Measurements from ENCODE around the gene NEUROG1. TPM values are rescaled to one million over a fixed set of nuclear protein-coding genes. Genes with fewer than 3 reads are reported as not detected.
"Not testable (repeated sequence)": the region's sequence is repeated elsewhere in the genome, so short reads cannot be mapped to it uniquely, and the experiment has no call there.

NEUROG1 gene
- total RNA-seq, 1 donor from 2014 or later, result not detected

DNA sequence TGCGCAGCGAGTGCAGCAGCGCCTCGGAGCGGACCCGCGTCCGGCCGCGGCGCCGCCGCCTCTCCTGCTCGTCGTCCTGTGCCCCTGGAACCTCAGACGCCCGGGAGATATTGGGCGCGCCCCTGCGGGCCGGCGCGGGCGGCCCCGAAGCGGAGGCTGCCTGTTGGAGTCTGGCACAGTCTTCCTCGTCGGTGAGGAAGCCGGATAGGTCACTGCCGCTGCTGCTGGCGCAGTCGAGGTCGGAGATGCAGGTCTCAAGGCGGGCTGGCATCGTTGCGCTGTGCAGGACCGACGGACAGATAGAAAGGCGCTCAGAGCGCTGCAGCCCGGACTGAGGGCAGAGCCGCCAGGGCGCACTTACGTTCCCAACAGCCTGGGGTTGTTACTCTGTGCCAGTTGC, 344 bp downstream of the NEUROG1 start:
- Mint-ChIP-seq H3K9me3 (ENCODE audit: low read depth) (no peaks in the 10 kb centered on the region), H3K27ac (no peak overlapping the region), H3K4me3 (ENCODE audit: low read depth) (no peak overlapping the region), H3K36me3 (ENCODE audit: insufficient read depth) (no peaks in the 10 kb centered on the region), H3K27me3 (peaks cover 96% of the 10 kb centered on the region), H3K4me1 (ENCODE audit: low read depth) (peaks cover 5% of the 10 kb centered on the region)
- no peak for DNase-seq (ENCODE audit: low spot score, unreplicated experiment)
- no peak for TF ChIP-seq CTCF (IDR thresholded peaks at IDR 0.05; ENCODE audit: unreplicated experiment)

GRCh38 chr5:135534609-135535419, 950 bp downstream of the NEUROG1 start:
- Mint-ChIP-seq H3K4me1 (ENCODE audit: low read depth) (peaks cover 5% of the 10 kb centered on the region), H3K4me3 (ENCODE audit: low read depth) (peak overlapping the region; percentile 50), H3K27ac (peak overlapping the region; percentile 3), H3K36me3 (ENCODE audit: insufficient read depth) (no peaks in the 10 kb centered on the region), H3K27me3 (peaks cover 96% of the 10 kb centered on the region), H3K9me3 (ENCODE audit: low read depth) (peaks cover 4% of the 10 kb centered on the region)
- TF ChIP-seq CTCF (IDR thresholded peaks at IDR 0.05; ENCODE audit: unreplicated experiment), result peak; percentile 28
- no peak for DNase-seq (ENCODE audit: low spot score, unreplicated experiment)

DNA sequence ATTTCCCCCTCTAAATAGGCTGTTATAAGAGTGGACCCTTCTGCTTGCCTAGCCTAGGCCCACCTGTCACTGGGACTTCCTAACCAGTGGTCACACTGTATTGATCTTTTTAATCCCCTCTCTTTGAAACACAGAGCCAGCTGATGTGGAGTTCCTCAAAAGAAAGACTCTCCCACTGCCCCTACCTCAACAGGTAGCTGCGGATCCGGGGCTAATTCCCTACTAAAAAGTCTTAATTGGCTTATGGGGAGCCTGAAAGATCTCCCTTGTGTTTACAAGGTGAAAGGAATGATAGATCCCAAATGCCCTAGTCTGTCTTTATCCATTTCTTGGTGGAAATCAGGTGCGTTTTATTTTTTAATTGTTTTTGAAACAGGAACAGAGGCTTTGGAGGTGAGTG, 2.0 kb downstream of the NEUROG1 start:
- H3K4me1 Mint-ChIP-seq (ENCODE audit: low read depth), result peaks cover 5% of the 10 kb centered on the region

GRCh38 chr5:135533334-135533733, 2.4 kb downstream of the NEUROG1 start:
- Mint-ChIP-seq H3K4me3 (ENCODE audit: low read depth) (no peak overlapping the region), H3K4me1 (ENCODE audit: low read depth) (peaks cover 5% of the 10 kb centered on the region), H3K27me3 (peaks cover 95% of the 10 kb centered on the region), H3K36me3 (ENCODE audit: insufficient read depth) (no peaks in the 10 kb centered on the region), H3K9me3 (ENCODE audit: low read depth) (peaks cover 4% of the 10 kb centered on the region), H3K27ac (no peak overlapping the region)
- no peak for TF ChIP-seq CTCF (IDR thresholded peaks at IDR 0.05; ENCODE audit: unreplicated experiment)
- DNase-seq (ENCODE audit: low spot score, unreplicated experiment), result no peak

More for the DNA sequence above, 2.0 kb downstream of the NEUROG1 start:
- H3K4me3 Mint-ChIP-seq (ENCODE audit: low read depth), result no peak overlapping the region
- TF ChIP-seq CTCF (IDR thresholded peaks at IDR 0.05; ENCODE audit: unreplicated experiment), result no peak
- H3K36me3 Mint-ChIP-seq (ENCODE audit: insufficient read depth), result no peaks in the 10 kb centered on the region
- H3K27ac Mint-ChIP-seq, result no peak overlapping the region
- peaks cover 4% of the 10 kb centered on the region for H3K9me3 Mint-ChIP-seq (ENCODE audit: low read depth)
- peaks cover 96% of the 10 kb centered on the region for H3K27me3 Mint-ChIP-seq
- no peak for DNase-seq (ENCODE audit: low spot score, unreplicated experiment)

DNA sequence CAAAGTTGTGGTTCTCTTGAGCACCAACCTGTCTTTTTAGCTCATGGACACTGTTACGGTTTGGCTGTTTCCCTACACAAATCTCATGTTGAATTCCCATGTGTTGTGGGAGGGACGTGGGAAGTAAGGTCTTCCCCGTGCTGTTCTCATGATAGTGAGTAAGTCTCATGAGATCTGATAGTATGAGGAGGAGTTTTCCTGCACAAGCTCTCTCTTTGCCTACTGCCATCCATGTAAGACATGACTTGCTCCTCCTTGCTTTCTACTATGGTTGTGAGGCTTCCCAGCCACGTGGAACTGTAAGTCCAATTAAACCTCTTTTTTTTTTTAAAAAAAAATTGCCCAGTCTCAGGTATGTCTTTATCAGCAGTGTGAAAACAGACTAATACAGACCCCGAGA, 6.2 kb downstream of the NEUROG1 start:
- not testable (repeated sequence) for H3K27ac Mint-ChIP-seq; H3K36me3 Mint-ChIP-seq (ENCODE audit: insufficient read depth); H3K4me1 Mint-ChIP-seq (ENCODE audit: low read depth); DNase-seq (ENCODE audit: low spot score, unreplicated experiment); H3K9me3 Mint-ChIP-seq (ENCODE audit: low read depth); H3K4me3 Mint-ChIP-seq (ENCODE audit: low read depth)
- H3K27me3 Mint-ChIP-seq, result peaks cover 98% of the 10 kb centered on the region

DNA sequence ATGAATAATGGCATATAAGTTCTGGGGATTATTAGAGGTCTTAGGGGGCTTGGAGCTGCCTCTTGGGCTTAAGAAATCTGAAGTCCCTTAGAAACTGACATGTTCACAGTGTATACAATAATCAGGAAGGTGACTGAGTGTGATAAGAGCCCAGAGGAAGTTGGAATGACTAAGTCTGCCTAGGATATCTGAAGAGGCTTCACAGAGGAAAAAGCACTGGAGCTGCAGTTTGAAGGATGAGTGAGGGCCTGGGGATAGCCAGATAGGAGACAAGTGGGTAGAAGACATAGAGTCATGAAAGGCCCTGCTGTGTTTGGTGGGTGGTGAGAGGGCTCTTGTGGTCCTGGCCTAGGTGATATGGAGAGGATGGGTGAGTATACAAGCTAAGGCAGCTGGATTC, 8.8 kb downstream of the NEUROG1 start:
- DNase-seq (ENCODE audit: low spot score, unreplicated experiment), result no peak
- Mint-ChIP-seq H3K9me3 (ENCODE audit: low read depth) (peaks cover 14% of the 10 kb centered on the region), H3K27ac (no peak overlapping the region), H3K36me3 (ENCODE audit: insufficient read depth) (no peaks in the 10 kb centered on the region), H3K4me1 (ENCODE audit: low read depth) (no peaks in the 10 kb centered on the region), H3K4me3 (ENCODE audit: low read depth) (no peak overlapping the region), H3K27me3 (peaks cover 90% of the 10 kb centered on the region)
- TF ChIP-seq CTCF (IDR thresholded peaks at IDR 0.05; ENCODE audit: unreplicated experiment), result no peak
